Measurements from ENCODE around the gene MRC2. TPM values are rescaled to one million over a fixed set of nuclear protein-coding genes. Genes with fewer than 3 reads are reported as not detected.

MRC2 gene
- total RNA-seq, 2 experiments from 2014 or later, result 1.7 to 2.3 TPM

DNA sequence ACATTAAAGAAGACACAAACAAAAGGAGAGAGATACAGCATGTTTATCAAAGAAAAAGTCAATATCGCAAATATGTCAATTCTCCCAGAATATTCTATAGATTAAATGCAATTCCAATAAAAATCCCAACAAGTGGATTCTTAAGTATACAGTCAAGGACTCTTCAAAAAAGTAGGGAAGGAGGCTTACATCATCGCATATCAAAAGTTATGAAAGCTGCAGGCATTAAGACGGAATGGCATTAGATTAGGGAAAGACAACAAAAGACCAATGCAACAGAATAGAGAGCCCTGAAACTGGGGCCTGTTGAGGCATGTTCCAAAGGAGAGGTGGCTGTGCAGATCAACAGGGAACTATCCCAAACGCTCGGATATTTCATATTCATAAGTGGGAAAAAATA lies 104.7 kb downstream of the MRC2 start:
- no peak overlapping the region for H3K27ac Mint-ChIP-seq
- H3K9me3 Mint-ChIP-seq (ENCODE audit: insufficient read depth), result no peaks in the 10 kb centered on the region
- ChIA-PET POLR2A (no interaction called here), CTCF (no interaction called here)
- no peaks in the 10 kb centered on the region for H3K36me3 Mint-ChIP-seq (ENCODE audit: low read depth)
- DNase-seq, result no peak
- H3K4me1 Mint-ChIP-seq (ENCODE audit: low read depth), result no peaks in the 10 kb centered on the region
- peaks cover 33% of the 10 kb centered on the region for H3K27me3 Mint-ChIP-seq (ENCODE audit: low read depth)
- H3K4me3 Mint-ChIP-seq, result no peak overlapping the region
- ATAC-seq, result no peak

- H3K36me3 Mint-ChIP-seq (ENCODE audit: low read depth), result no peaks in the 10 kb centered on the region
- peaks cover 24% of the 10 kb centered on the region for H3K27me3 Mint-ChIP-seq (ENCODE audit: low read depth)
- POLR2A ChIA-PET, result no interaction called here
- CTCF ChIA-PET, result interaction anchor here (1.0 kb wide), 1 partner anchor 63 kb away, joined by 3 read pairs; no protein-coding TSS in a partner anchor
- H3K4me3 Mint-ChIP-seq, result no peak overlapping the region
- H3K27ac Mint-ChIP-seq, result no peak overlapping the region
- H3K4me1 Mint-ChIP-seq (ENCODE audit: low read depth), result no peaks in the 10 kb centered on the region
- DNase-seq (no peak), ATAC-seq (no peak)
- no peaks in the 10 kb centered on the region for H3K9me3 Mint-ChIP-seq (ENCODE audit: insufficient read depth)
These were observed 107.7 kb downstream of the MRC2 start for GRCh38 chr17:62735044-62735651.

DNA sequence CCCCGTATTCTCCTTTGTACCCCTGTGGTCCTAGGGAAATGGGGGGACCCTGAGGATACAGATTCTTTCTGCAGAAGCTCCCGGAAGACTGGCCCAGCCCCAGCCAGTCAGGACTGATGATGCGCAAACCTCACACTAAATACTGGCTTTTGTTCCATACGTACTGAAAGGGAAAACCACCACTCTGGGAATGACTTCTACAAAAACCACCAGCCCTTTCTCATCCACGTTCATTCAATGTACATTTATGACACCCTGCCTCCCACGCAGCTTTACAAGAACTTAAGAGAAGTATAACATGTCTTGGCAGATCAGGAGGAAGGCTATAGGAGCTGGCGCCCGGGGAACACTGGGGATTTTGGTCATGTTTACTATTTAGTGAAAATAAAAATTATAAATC lies 110.0 kb downstream of the MRC2 start:
- no peaks in the 10 kb centered on the region for H3K9me3 Mint-ChIP-seq (ENCODE audit: insufficient read depth)
- H3K27me3 Mint-ChIP-seq (ENCODE audit: low read depth), result peaks cover 18% of the 10 kb centered on the region
- DNase-seq, result no peak
- no peak for ATAC-seq
- H3K4me1 Mint-ChIP-seq (ENCODE audit: low read depth), result no peaks in the 10 kb centered on the region
- no peak overlapping the region for H3K4me3 Mint-ChIP-seq
- H3K27ac Mint-ChIP-seq, result no peak overlapping the region
- H3K36me3 Mint-ChIP-seq (ENCODE audit: low read depth), result no peaks in the 10 kb centered on the region
- ChIA-PET POLR2A (no interaction called here), CTCF (no interaction called here)

- H3K27ac Mint-ChIP-seq, result no peak overlapping the region
- DNase-seq (no peak), ATAC-seq (no peak)
- H3K9me3 Mint-ChIP-seq (ENCODE audit: insufficient read depth), result no peaks in the 10 kb centered on the region
- peaks cover 18% of the 10 kb centered on the region for H3K27me3 Mint-ChIP-seq (ENCODE audit: low read depth)
- CTCF ChIA-PET, result no interaction called here
- H3K4me3 Mint-ChIP-seq, result no peak overlapping the region
- no peaks in the 10 kb centered on the region for H3K4me1 Mint-ChIP-seq (ENCODE audit: low read depth)
- POLR2A ChIA-PET, result no interaction called here
- H3K36me3 Mint-ChIP-seq (ENCODE audit: low read depth), result no peaks in the 10 kb centered on the region
These were observed 110.8 kb downstream of the MRC2 start for GRCh38 chr17:62738281-62738680.

- ChIA-PET POLR2A (no interaction called here), CTCF (no interaction called here)
- ATAC-seq (no peak), DNase-seq (no peak)
- Mint-ChIP-seq H3K36me3 (ENCODE audit: low read depth) (no peaks in the 10 kb centered on the region), H3K4me3 (no peak overlapping the region), H3K27me3 (ENCODE audit: low read depth) (peaks cover 10% of the 10 kb centered on the region), H3K4me1 (ENCODE audit: low read depth) (no peaks in the 10 kb centered on the region), H3K9me3 (ENCODE audit: insufficient read depth) (no peaks in the 10 kb centered on the region), H3K27ac (no peak overlapping the region)
These were observed 112.3 kb downstream of the MRC2 start for GRCh38 chr17:62739645-62740388.

- CTCF ChIA-PET, result no interaction called here
- Mint-ChIP-seq H3K4me1 (ENCODE audit: low read depth) (no peaks in the 10 kb centered on the region), H3K27ac (no peak overlapping the region), H3K4me3 (no peak overlapping the region), H3K9me3 (ENCODE audit: insufficient read depth) (no peaks in the 10 kb centered on the region), H3K36me3 (ENCODE audit: low read depth) (no peaks in the 10 kb centered on the region), H3K27me3 (ENCODE audit: low read depth) (peaks cover 4% of the 10 kb centered on the region)
- DNase-seq (no peak), ATAC-seq (no peak)
- POLR2A ChIA-PET, result no interaction called here
These were observed 113.8 kb downstream of the MRC2 start for GRCh38 chr17:62741290-62741689.

Other genes starting within 250 kb of the MRC2 start
- not detected for gene EFCAB3, start 247.1 kb upstream of the MRC2 start, total RNA-seq
- 10 to 100 TPM; 18.8 to 20.2 TPM for gene METTL2A, start 203.8 kb upstream of the MRC2 start, total RNA-seq
- gene TLK2, start 148.8 kb upstream of the MRC2 start, total RNA-seq, result 10 to 100 TPM; 33.4 to 38.3 TPM
- not detected for gene MARCHF10, start 180.6 kb downstream of the MRC2 start, total RNA-seq

Data from activated CD8-positive, alpha-beta T cell treated with anti-CD3 and anti-CD28 coated beads, Interleukin-2, amount 10 ng/mL, durations not matched to agents 7 days and 5 days (primary cell).